ENCODE results near the gene MAJIN.

DNA sequence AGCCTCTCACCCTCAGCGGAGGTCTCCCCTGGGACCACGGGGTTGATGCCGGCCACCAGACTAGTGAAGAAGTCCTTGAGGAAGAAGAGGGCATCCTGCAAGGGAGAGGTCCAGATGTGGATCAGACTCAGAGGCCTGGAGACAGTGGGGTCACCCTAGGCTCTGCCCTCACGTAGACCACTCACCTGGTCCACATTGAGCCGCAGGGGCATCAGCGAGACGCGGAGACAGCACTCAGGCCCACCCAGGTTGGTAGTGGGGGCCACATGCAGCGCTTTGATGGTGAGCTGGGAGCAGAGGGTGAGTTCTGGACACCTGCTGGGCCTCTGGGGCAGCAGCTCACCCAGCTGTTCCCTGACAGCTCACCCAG, 73.8 kb downstream of the MAJIN start:
- TF ChIP-seq TAF1 (IDR thresholded peaks at IDR 0.05; ENCODE audit: low read depth): no peak
- no peak for TF ChIP-seq EP300 (IDR thresholded peaks at IDR 0.05; ENCODE audit: borderline replicate concordance)
- TF ChIP-seq ZBTB7A (IDR thresholded peaks at IDR 0.05; ENCODE audit: low read depth): no peak
- no peak for TF ChIP-seq FOXM1 (IDR thresholded peaks at IDR 0.05; ENCODE audit: borderline replicate concordance, low read depth)
- no peak for TF ChIP-seq MAX (IDR thresholded peaks at IDR 0.05)
- no peak for TF ChIP-seq YY1 (IDR thresholded peaks at IDR 0.05; ENCODE audit: low read depth)
- no peak for TF ChIP-seq EGR1 (IDR thresholded peaks at IDR 0.05)
- no peak for TF ChIP-seq TEAD4 (IDR thresholded peaks at IDR 0.05)
- TF ChIP-seq REST (IDR thresholded peaks at IDR 0.05; ENCODE audit: low read depth): no peak
- TF ChIP-seq NFIC (IDR thresholded peaks at IDR 0.05): no peak
- no peak for TF ChIP-seq CEBPB (IDR thresholded peaks at IDR 0.05)
- TF ChIP-seq TCF12 (IDR thresholded peaks at IDR 0.05; ENCODE audit: low read depth): no peak

Measured in Ishikawa (cell line).